OCI-LY7 (cell line): ENCODE results near the gene AREL1.

Experiments used
- CTCF ChIP-seq: fragments of 200-600 bp; sonication (generic); conservative IDR thresholded peaks from 2 replicates; pipeline ENCODE4 v1.5.1; 2014; ENCODE audit warnings: mild to moderate bottlenecking, antibody characterized with exemption, low read length, moderate library complexity, mixed read lengths
- EZH2phosphoT487 ChIP-seq: fragments of 200-600 bp; sonication (generic); IDR thresholded peaks from 2 replicates; pipeline ENCODE4 v1.6.1; 2018; ENCODE audit warnings: low read depth, borderline replicate concordance, mild to moderate bottlenecking, mixed run types, antibody characterized with exemption, low read length, moderate library complexity, mixed read lengths

- TF ChIP-seq CTCF (no peak), EZH2phosphoT487 (no peak)
Observed at GRCh38 chr14:74705613-74706500, 7.0 kb downstream of the AREL1 start.
